VCaP (cell line): ENCODE results near the gene ADCY3.
"Not testable (repeated sequence)": the region's sequence is repeated elsewhere in the genome, so short reads cannot be mapped to it uniquely, and the experiment has no call there.

ENCODE experiments used
- H3K27ac ChIP-seq: fragments of 450-650 bp; 2 replicates; pipeline ENCODE4 v1.5.1; 2017
- CTCF ChIP-seq: fragments of 450-650 bp; conservative IDR thresholded peaks from 2 replicates; pipeline ENCODE4 v1.5.1; 2017; ENCODE audit warnings: mild to moderate bottlenecking, moderate library complexity

ADCY3 gene

GRCh38 chr2:24836706-24837105 lies 83.3 kb downstream of the ADCY3 start:
- H3K27ac ChIP-seq, result no peak overlapping the region
- no peak for TF ChIP-seq CTCF

GRCh38 chr2:24836206-24836605 lies 83.8 kb downstream of the ADCY3 start:
- no peak for TF ChIP-seq CTCF
- H3K27ac ChIP-seq, result no peak overlapping the region

GRCh38 chr2:24835411-24835810 lies 84.6 kb downstream of the ADCY3 start:
- not testable (repeated sequence) for H3K27ac ChIP-seq

GRCh38 chr2:24834733-24835395 lies 85.2 kb downstream of the ADCY3 start:
- H3K27ac ChIP-seq, result no peak overlapping the region
- TF ChIP-seq CTCF, result no peak

- TF ChIP-seq CTCF, result no peak
- H3K27ac ChIP-seq, result no peak overlapping the region
Measured at GRCh38 chr2:24833821-24834732, 86.0 kb downstream of the ADCY3 start.

GRCh38 chr2:24832931-24833701 lies 86.9 kb downstream of the ADCY3 start:
- TF ChIP-seq CTCF, result no peak
- H3K27ac ChIP-seq, result no peak overlapping the region

GRCh38 chr2:24832521-24832920 lies 87.5 kb downstream of the ADCY3 start:
- no peak for TF ChIP-seq CTCF
- H3K27ac ChIP-seq, result no peak overlapping the region
